IMR-90 (cell line): ENCODE data around the gene PSMD2. TPM values are rescaled to one million over a fixed set of nuclear protein-coding genes. Genes with fewer than 3 reads are reported as not detected.

Source experiments
- ATAC-seq: fragments of 200-7000 bp; cut with Tn5 transposase; 2 replicates; pipeline ENCODE4 v1.9.1; 2020; ENCODE audit warnings: low read depth, mild to moderate bottlenecking, moderate library complexity
- BruUV-seq: library from RNA; stranded (reverse); fragments of 400-500 nt; replicated peaks from 2 replicates; lab custom pipeline; 2021; lab: Mats Ljungman, UMichigan
- CTCF ChIA-PET: fragments of 300-600 bp; formaldehyde crosslinking; extraction: SDS; loops from one replicate; lab custom pipeline; 2021; ENCODE audit warnings: antibody characterized with exemption; lab: Yijun Ruan, JAX
- POLR2A ChIA-PET: fragments of 300-600 bp; sonication (Branson Sonifier 250); formaldehyde crosslinking; loops from one replicate; lab custom pipeline; 2022; ENCODE audit warnings: antibody characterized with exemption; ENCODE audit not compliant: unreplicated experiment; lab: Charles Lee
- DNase-seq: peaks from one replicate; pipeline ENCODE4 v3.0.0; 2013
- H2AFZ ChIP-seq: replicated peaks from 2 replicates; pipeline ENCODE3; 2013; ENCODE audit warnings: low read length, mild to moderate bottlenecking; ENCODE audit not compliant: poor library complexity
- H2AK5ac ChIP-seq: 2 replicates; pipeline ENCODE4 v1.6.1; 2013; ENCODE audit warnings: low read depth, low read length, inconsistent platforms
- H2AK9ac ChIP-seq: replicated peaks from 2 replicates; pipeline ENCODE3; 2013; ENCODE audit warnings: mild to moderate bottlenecking, low read depth, low read length, moderate library complexity; ENCODE audit not compliant: poor library complexity
- H2BK120ac ChIP-seq: 2 replicates; pipeline ENCODE4 v1.6.1; 2013; ENCODE audit warnings: low read depth, low read length, inconsistent platforms
- H2BK15ac ChIP-seq: 3 replicates; pipeline ENCODE4 v1.6.1; 2013; ENCODE audit warnings: low read depth, low read length, inconsistent platforms
- H2BK20ac ChIP-seq: 2 replicates; pipeline ENCODE4 v1.6.1; 2013; ENCODE audit warnings: low read depth, mild to moderate bottlenecking, inconsistent platforms, low read length, moderate library complexity
- H2BK5ac ChIP-seq: 2 replicates; pipeline ENCODE4 v1.6.1; 2013; ENCODE audit warnings: mild to moderate bottlenecking, low read depth, low read length, inconsistent platforms; ENCODE audit not compliant: poor library complexity, severe bottlenecking
- H3K14ac ChIP-seq: replicated peaks from 2 replicates; pipeline ENCODE4 v1.6.1; 2013; ENCODE audit warnings: low read depth, low read length, inconsistent platforms
- H3K18ac ChIP-seq: 2 replicates; pipeline ENCODE4 v1.6.1; 2013; ENCODE audit warnings: low read depth, low read length, control low read depth
- H3K23ac ChIP-seq: 2 replicates; pipeline ENCODE4 v1.6.1; 2013; ENCODE audit warnings: low read depth, low read length, inconsistent platforms
- H3K27ac ChIP-seq: 2 replicates; pipeline ENCODE4 v1.5.1; 2013; ENCODE audit warnings: mild to moderate bottlenecking, control low read depth, low read length; ENCODE audit not compliant: insufficient read depth
- H3K27me3 ChIP-seq: 2 replicates; pipeline ENCODE4 v1.6.1; 2013; ENCODE audit warnings: low read length; ENCODE audit not compliant: control insufficient read depth, insufficient read depth
- H3K36me3 ChIP-seq: 2 replicates; pipeline ENCODE4 v1.6.1; 2013; ENCODE audit warnings: low read length, mixed read lengths; ENCODE audit not compliant: control insufficient read depth, insufficient read depth
- H3K4ac ChIP-seq: 2 replicates; pipeline ENCODE4 v1.6.1; 2013; ENCODE audit warnings: low read depth, low read length, inconsistent platforms
- H3K4me1 ChIP-seq: 2 replicates; pipeline ENCODE4 v1.6.1; 2013; ENCODE audit warnings: low read length, mixed read lengths; ENCODE audit not compliant: control insufficient read depth, insufficient read depth
- H3K4me2 ChIP-seq: 2 replicates; pipeline ENCODE4 v1.6.1; 2013; ENCODE audit warnings: low read depth, mild to moderate bottlenecking, control low read depth, low read length, moderate library complexity
- H3K4me3 ChIP-seq: 2 replicates; pipeline ENCODE4 v1.5.1; 2013; ENCODE audit warnings: low read depth, mild to moderate bottlenecking, control low read depth, low read length, moderate library complexity; ENCODE audit not compliant: insufficient read depth
- H3K56ac ChIP-seq: 2 replicates; pipeline ENCODE4 v1.6.1; 2013; ENCODE audit warnings: low read length, inconsistent platforms; ENCODE audit not compliant: insufficient read depth; ENCODE audit errors: extremely low read depth
- H3K79me1 ChIP-seq, 2 experiments: 2 replicates each; pipeline ENCODE4 v1.6.1; 2013; ENCODE audit warnings: low read length in 2 of 2, inconsistent platforms in 1 of 2, low read depth in 1 of 2
- H3K9ac ChIP-seq: 2 replicates; pipeline ENCODE4 v1.6.1; 2013; ENCODE audit warnings: low read depth, low read length, control low read depth
- H3K9me1 ChIP-seq: 2 replicates; pipeline ENCODE4 v1.6.1; 2013; ENCODE audit warnings: low read length, inconsistent platforms; ENCODE audit not compliant: insufficient read depth
- H3K9me3 ChIP-seq: 2 replicates; pipeline ENCODE4 v1.6.1; 2013; ENCODE audit warnings: low read length; ENCODE audit not compliant: control insufficient read depth, insufficient read depth
- H4K20me1 ChIP-seq: 2 replicates; pipeline ENCODE4 v1.6.1; 2013; ENCODE audit warnings: low read length, inconsistent platforms; ENCODE audit not compliant: insufficient read depth
- H4K5ac ChIP-seq: 2 replicates; pipeline ENCODE4 v1.6.1; 2013; ENCODE audit warnings: mild to moderate bottlenecking, low read depth, low read length, control low read depth
- H4K8ac ChIP-seq, 2 experiments: 2 replicates each; pipeline ENCODE4 v1.6.1; 2013; ENCODE audit warnings: low read depth in 2 of 2, low read length in 2 of 2, control low read depth in 1 of 2, inconsistent platforms in 1 of 2
- H4K91ac ChIP-seq: 2 replicates; pipeline ENCODE4 v1.6.1; 2013; ENCODE audit warnings: low read depth, low read length, inconsistent platforms; ENCODE audit not compliant: insufficient read depth
- CTCF ChIP-seq: conservative IDR thresholded peaks from 2 replicates; pipeline ENCODE4 v1.5.1; 2012; ENCODE audit warnings: mild to moderate bottlenecking, low read depth, low read length, improper control_type of control experiment
- FOS ChIP-seq: fragments of 150-350 bp; IDR thresholded peaks from 2 replicates; pipeline ENCODE4 v1.6.1; 2016; ENCODE audit warnings: low read depth, low read length
- MXI1 ChIP-seq: IDR thresholded peaks from 2 replicates; pipeline ENCODE4 v1.6.1; 2012; ENCODE audit warnings: low read depth, mild to moderate bottlenecking, low read length, moderate library complexity, borderline replicate concordance
- POLR2A ChIP-seq: IDR thresholded peaks from 2 replicates; pipeline ENCODE4 v1.6.1; 2012; ENCODE audit warnings: mild to moderate bottlenecking, low read depth, low read length
- RFX5 ChIP-seq: IDR thresholded peaks from 2 replicates; pipeline ENCODE4 v1.8.0; 2012; ENCODE audit warnings: low read depth, mild to moderate bottlenecking, low read length, moderate library complexity
- WGBS, 2 experiments: methylation state at CpG; one replicate each; pipeline versions ENCODE4 v1.1.5 to v1.1.7; 2013; ENCODE audit warnings: missing lambda C conversion rate in 2 of 2; ENCODE audit not compliant: insufficient read length in 1 of 2; ENCODE audit errors: extremely low coverage in 2 of 2; 5-methylcytosine and 5-hydroxymethylcytosine counted together
- dilution Hi-C: fragments of 300-500 bp; cut with HindIII; formaldehyde crosslinking; loops from one replicate; pipeline ENCODE4 v1.14.3; 2018; ENCODE audit warnings: low sequenced_read_pairs; ENCODE audit not compliant: unreplicated experiment
- in situ Hi-C: fragments of 300-500 bp; cut with MboI; formaldehyde crosslinking; loops from 3 replicates; pipeline ENCODE4 v1.14.3; 2019; ENCODE audit warnings: low sequenced_read_pairs, inconsistent platforms, mixed read lengths
- intact Hi-C: fragments of 100-400 bp; cut with micrococcal nuclease; formaldehyde crosslinking; loops from 2 replicates; pipeline ENCODE4 v1.10.0; 2022
- polyA plus RNA-seq, 3 experiments: library from polyadenylated mRNA; depleted of rRNA; stranded (reverse); fragments of >200 nt; gene quantifications; 2 replicates each; pipeline ENCODE4 v1.2.3, GENCODE V29; 2012; ENCODE audit warnings: low replicate concordance in 1 of 3
- total RNA-seq: library from RNA; depleted of rRNA; stranded (reverse); fragments of >200 nt; gene quantifications from 2 replicates; pipeline ENCODE4 v1.2.3, GENCODE V29; 2012

The PSMD2 gene
- total and polyA plus RNA-seq, 2 of the 4 experiments (the other 2 are of a cell fraction) = 514 to 872 TPM

- peak overlapping the region; percentile 58 for H2AK5ac ChIP-seq
- peak overlapping the region; percentile 12; the same call in 1 of the 3 replicates for H2BK15ac ChIP-seq
- 0% methylated on average over 10 of the region's 29 CpGs; no CpG with 5 or more reads in 1 of the 2 experiments for WGBS, 2 experiments
- peaks cover 27 to 49% of the 10 kb centered on the region in 2 experiments for H3K79me1 ChIP-seq
- peak overlapping the region; percentile 93 for H3K9ac ChIP-seq
- no peak overlapping the region for H3K18ac ChIP-seq
- dilution Hi-C loops = no loop called here
- no peak overlapping the region for H2BK20ac ChIP-seq
- ChIA-PET CTCF (interaction anchor here (0.9 kb wide), 1 partner anchor 11 kb away, joined by 3 read pairs; no protein-coding TSS in a partner anchor), POLR2A (no interaction called here)
- peaks cover 2% of the 10 kb centered on the region; the same call in 1 of the 2 replicates for H3K4me1 ChIP-seq
- H3K27me3 ChIP-seq = peaks cover 2% of the 10 kb centered on the region; the same call in 1 of the 2 replicates
- in situ Hi-C loops = no loop called here
- peak overlapping the region; percentile 0 to 67; a peak in 2 of 4 replicates for H4K8ac ChIP-seq
- H4K20me1 ChIP-seq = peaks cover 44% of the 10 kb centered on the region
- H3K4ac ChIP-seq = peak overlapping the region; percentile 76
- ATAC-seq (peak; percentile 15), DNase-seq (peak; percentile 73)
- peaks cover 36% of the 10 kb centered on the region for H3K36me3 ChIP-seq
- peak overlapping the region; percentile 65 for H4K5ac ChIP-seq
- H2AK9ac ChIP-seq = peak overlapping the region; percentile 98
- BruUV-seq = no TSS peak
- peak overlapping the region; percentile 96 for H3K4me3 ChIP-seq
- no peaks in the 10 kb centered on the region for H3K9me3 ChIP-seq
- peak overlapping the region; percentile 64 for H2BK120ac ChIP-seq
- H4K91ac ChIP-seq = peak overlapping the region; percentile 57
- peak overlapping the region; percentile 83 for H3K56ac ChIP-seq
- TF ChIP-seq MXI1 (peak; percentile 76; the same call in 1 of the 2 replicates), POLR2A (peak; percentile 61), RFX5 (no peak), FOS (peak; percentile 33; the same call in 1 of the 2 replicates), CTCF (no peak)
- H2AFZ ChIP-seq = peak overlapping the region; percentile 86
- peak overlapping the region; percentile 95 for H3K4me2 ChIP-seq
- H2BK5ac ChIP-seq = peak overlapping the region; percentile 85
- peak overlapping the region; percentile 91 for H3K27ac ChIP-seq
- intact Hi-C loops = loop anchor here (1.0 kb wide), 1 partner anchor 15 kb away; the partner anchor contains the start of gene EIF4G1
- peak overlapping the region; percentile 62 for H3K14ac ChIP-seq
- H3K23ac ChIP-seq = peak overlapping the region; percentile 96
- H3K9me1 ChIP-seq = no peaks in the 10 kb centered on the region; the same call in 1 of the 2 replicates
Measured at GRCh38 chr3:184299488-184300377, 692 bp downstream of the PSMD2 start.
